ENCODE measurements around the gene FGB.

Gene FGB

GRCh38 chr4:154562697-154563254, at the start of gene FGB:
Gene FGB, plus strand, starts transcription at chr4:154563011. Its CDS starts 8 bp downstream, at chr4:154563019.
- no peak for DNase-seq

GRCh38 chr4:154516318-154517029, 46.3 kb upstream of the FGB start:
- no peak for DNase-seq

- DNase-seq: no peak
Observed at GRCh38 chr4:154517591-154517990, 45.2 kb upstream of the FGB start.

- no peak for DNase-seq
Observed at GRCh38 chr4:154519214-154519613, 43.6 kb upstream of the FGB start.

- DNase-seq: no peak
Observed at GRCh38 chr4:154521607-154522006, 41.2 kb upstream of the FGB start.

- DNase-seq: peak; percentile 3
Observed at GRCh38 chr4:154526151-154526550, 36.7 kb upstream of the FGB start.

- DNase-seq: no peak
Observed at GRCh38 chr4:154527308-154527707, 35.5 kb upstream of the FGB start.

- no peak for DNase-seq
Observed at GRCh38 chr4:154528869-154529268, 33.9 kb upstream of the FGB start.

- DNase-seq: no peak
Observed at GRCh38 chr4:154529728-154530519, 32.9 kb upstream of the FGB start.

- DNase-seq: no peak
Observed at GRCh38 chr4:154534296-154534695, 28.5 kb upstream of the FGB start.

- DNase-seq: no peak
Observed at GRCh38 chr4:154542271-154542879, 20.4 kb upstream of the FGB start.

GRCh38 chr4:154545689-154546088, 17.1 kb upstream of the FGB start:
- no peak for DNase-seq

GRCh38 chr4:154549894-154550790, 12.7 kb upstream of the FGB start, which contains the start of gene PLRG1:
Gene PLRG1, minus strand, starts transcription at chr4:154550400. Its CDS starts 92 bp downstream, at chr4:154550308.
- DNase-seq: peak; percentile 95

GRCh38 chr4:154551872-154552686, 10.7 kb upstream of the FGB start:
- peak; percentile 57 for DNase-seq

GRCh38 chr4:154559141-154559493, 3.7 kb upstream of the FGB start:
- DNase-seq: no peak

- peak; percentile 23 for DNase-seq
Observed at GRCh38 chr4:154559494-154560418, 3.1 kb upstream of the FGB start.

GRCh38 chr4:154560419-154560801, 2.4 kb upstream of the FGB start:
- no peak for DNase-seq

GRCh38 chr4:154560824-154561231, 2.0 kb upstream of the FGB start:
- DNase-seq: no peak

GRCh38 chr4:154564311-154564710, 1.5 kb downstream of the FGB start:
- DNase-seq: no peak

- no peak for DNase-seq
Observed at GRCh38 chr4:154565704-154566103, 2.9 kb downstream of the FGB start.

Measured in RPMI8226 (cell line).